Measurements from ENCODE around the gene ZNF319.
"Not testable (repeated sequence)": the region's sequence is repeated elsewhere in the genome, so short reads cannot be mapped to it uniquely, and the experiment has no call there.

Gene ZNF319

GRCh38 chr16:57996406-57997175 lies 3.9 kb downstream of the ZNF319 start:
- no peak for DNase-seq

DNA sequence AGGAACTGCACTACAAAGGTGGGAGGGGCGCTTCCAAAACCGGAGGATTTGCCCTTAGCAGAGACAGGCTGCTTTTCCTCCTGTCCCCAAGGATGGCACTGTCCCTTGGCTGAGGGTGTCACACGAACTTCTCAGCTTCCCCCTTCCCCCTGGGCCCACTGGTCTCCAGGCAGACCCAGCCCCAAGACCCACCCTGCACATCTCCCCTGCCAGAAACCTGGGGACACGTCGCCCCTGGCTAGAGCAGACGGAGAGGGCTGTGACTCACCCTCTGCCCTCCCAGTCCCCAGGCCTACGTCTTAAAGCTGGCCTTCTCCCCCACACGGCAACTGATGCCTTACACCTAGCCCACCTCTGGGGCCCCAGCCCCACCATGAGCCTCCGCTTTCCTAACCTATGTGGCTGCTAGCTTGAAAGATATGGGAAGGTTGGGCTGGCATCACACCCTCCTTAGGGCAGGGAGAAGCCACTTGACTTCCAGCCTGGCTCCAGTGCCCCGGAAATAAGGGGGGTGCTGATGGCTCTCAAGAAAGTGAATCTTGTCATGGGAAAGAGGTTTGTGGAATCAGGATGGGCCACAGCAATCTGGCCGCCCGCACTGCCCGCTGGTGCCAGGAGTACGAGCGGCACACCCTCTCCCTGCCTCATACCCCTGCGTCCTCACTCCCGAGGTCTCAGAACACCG lies 4.6 kb downstream of the ZNF319 start:
- no peak for DNase-seq

GRCh38 chr16:57994778-57995177 lies 5.7 kb downstream of the ZNF319 start:
- no peak for DNase-seq

DNA sequence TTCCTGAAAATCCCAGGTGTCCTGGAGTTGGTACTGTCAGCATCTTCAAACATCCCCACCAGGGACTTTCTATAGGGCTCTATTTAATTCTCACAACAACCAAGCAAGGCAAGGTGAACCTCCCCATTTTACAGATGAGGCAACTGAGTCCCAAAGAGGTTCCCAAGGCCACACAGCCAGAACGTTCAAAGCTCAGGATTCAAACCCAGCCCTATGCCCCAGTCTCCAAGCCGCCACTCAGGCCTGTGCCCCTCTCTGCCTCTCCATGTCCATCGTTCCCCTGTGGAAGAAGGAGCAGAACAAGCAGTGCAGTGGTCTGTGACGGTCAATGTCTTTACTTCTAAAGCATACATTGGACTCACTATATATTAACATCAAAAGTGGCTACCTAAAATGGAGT lies 6.1 kb downstream of the ZNF319 start:
- DNase-seq, result no peak

GRCh38 chr16:57993897-57994296 lies 6.6 kb downstream of the ZNF319 start:
- no peak for DNase-seq

DNA sequence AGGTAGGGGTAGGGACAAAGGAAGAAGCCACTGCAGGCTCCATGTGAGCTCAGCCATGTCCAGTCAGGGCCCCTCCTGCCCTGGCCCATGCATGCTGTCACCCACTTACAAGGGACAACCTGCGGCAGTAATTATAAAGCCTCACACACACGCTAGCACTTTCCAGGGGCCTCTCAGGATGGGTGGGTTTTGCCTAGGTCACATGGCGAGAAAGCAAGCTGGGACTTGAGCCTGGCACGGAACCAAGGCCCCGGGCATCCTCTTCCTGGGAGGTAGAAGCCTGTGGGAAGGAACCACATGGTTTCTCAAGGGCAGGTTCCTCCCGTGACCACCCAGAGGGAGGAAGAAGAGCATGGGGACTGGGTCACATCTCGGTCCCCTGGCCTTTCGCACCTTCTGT lies 7.0 kb downstream of the ZNF319 start:
- DNase-seq, result no peak

DNA sequence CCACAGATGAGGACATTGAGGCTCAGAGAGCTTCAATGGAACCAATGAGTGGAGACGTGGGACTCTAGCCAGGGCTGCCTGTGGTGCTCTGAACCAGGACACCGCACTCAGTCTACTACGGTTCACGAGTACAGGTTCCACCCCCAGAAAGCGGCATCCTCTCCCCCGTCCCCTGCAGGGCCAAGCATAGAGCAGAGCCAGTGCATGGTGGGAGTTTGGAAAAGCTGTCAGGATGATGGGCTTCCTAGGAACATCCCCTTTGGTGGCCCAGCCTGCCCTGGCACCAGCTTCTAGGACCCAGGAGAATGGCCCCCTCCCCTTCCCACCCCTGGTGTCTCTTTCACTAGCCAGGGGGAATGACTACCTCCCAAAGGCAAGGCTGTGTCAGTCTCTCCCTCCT lies 8.4 kb downstream of the ZNF319 start:
- DNase-seq, result no peak

- DNase-seq, result no peak
Observed at GRCh38 chr16:57991551-57992059, 8.9 kb downstream of the ZNF319 start.

DNA sequence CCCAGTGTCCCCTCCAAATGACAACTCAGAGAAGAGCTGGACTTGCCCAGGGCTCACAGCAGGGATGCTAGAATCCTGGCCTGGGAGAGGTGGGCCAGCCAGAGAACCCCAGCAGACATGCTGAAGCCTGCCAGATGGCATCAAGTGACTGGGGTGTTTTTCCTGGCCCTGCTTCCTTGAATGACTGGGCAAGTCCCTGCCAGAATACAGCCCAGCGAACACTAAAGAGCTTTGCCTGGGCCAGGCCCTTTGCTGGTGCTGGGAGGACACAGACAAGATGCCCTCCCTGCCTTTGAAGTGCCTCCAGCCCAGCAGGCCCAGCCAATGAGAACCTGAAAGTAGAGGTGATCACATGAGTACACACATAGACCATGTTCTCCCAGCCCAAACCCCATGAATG lies 11.5 kb downstream of the ZNF319 start:
- DNase-seq, result no peak

DNA sequence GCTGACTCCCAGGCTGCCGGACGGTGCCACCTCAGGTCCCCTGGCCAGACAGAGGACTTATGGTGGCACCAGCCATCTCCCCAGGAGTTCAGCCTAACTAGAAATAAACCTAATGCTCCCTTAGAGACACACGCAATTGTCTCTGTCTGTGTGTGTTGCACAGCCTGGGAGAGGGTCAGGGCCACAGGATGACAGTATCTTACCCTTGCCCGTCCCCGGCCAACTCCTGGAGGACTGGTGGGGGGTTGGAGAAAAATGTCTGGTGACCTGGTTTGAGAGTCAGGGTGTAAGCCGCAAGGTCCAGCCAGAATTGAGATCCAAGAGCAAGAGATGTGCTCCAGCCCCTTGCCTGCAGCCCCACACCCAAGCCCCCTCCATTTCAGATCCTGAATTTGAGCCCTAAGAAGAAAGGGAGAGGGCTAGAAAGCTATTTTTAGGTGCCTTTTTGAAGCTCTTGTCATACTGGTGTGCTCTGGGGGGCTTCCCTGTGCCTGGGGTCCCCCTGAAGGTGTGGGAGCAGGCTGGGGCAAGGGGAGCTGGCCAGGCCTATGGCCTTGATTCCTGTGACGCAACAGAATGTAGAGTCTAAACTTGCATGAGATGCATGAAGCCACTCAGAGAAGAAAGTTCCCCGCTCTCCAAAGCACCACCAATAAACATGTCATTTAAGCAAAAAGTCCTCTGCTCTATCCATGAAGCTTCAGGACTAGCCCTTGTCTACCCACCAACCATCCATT lies 12.9 kb downstream of the ZNF319 start:
- DNase-seq, result no peak

DNA sequence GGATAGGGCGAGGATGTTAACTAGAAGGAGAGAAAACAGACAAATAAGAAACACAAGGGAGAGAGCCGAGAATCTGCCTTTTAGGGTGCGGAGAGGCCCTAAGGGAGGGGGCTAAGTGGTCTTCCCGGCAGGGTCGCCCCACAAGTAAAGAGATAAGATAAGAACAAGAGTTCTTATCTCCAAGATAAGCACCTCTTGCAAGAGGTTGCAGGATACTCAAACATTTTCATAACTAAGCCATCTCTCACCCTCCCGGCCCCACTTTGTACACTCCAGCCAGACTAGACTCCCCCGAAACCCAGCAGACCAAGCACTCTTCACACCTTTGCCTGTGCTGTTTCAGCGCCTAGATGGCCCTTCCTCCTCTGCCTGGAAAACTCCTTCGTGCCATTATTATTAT lies 14.3 kb downstream of the ZNF319 start:
- no peak for DNase-seq

DNA sequence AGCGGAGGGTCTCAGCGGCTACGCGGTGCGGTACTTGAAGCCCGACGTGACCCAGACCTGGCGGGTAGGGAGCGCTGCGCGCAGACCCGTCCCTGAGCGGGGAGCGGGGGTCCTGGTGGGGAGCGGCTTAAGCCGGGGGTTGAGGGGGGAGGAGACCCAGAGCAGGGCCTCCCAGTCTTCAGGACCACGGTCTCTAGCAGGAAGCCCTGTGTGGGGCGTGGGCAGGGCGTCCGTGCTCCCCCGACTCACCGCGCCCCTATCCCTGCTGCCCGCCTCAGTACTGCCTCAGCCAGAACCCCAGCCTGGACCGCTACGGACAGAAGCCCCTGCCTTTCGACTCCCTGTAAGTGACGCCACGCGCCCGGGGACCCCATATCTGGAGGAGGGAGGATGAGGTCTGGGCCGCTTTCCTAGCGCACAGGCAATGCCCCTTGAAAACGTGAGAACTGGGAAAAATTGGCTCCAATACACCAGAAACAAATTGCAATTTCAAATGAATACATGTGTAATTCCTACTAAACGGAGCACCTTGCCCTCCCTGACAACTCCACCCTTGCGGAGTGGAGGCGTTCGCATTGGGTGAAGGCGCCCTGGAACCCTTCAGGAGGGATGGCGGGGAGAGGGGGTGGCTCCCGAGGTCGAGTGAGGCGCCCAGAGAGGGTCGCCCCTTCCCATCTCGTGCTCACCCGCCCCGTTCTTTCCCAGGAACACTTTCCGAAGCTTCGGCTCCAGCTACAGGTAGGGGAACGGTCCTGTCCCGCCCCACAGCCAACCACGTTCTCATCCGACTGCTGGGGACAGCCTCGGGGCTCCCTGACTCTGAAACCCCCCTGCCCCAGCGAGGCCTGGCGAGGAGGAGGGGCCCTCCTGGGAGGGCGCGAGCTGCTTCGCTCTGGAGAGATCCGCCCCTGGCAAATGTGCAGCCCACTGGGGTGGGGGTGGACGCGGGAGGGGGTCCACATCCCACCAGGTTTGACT lies 15.0 kb downstream of the ZNF319 start:
- no peak for DNase-seq

- no peak for DNase-seq
Observed at GRCh38 chr16:57984443-57985203, 15.8 kb downstream of the ZNF319 start.

GRCh38 chr16:57982385-57982784 lies 18.1 kb downstream of the ZNF319 start:
- DNase-seq, result no peak

GRCh38 chr16:57981636-57982035 lies 18.8 kb downstream of the ZNF319 start:
- no peak for DNase-seq

- DNase-seq, result no peak
Observed at GRCh38 chr16:57979006-57979585, 21.4 kb downstream of the ZNF319 start.

DNA sequence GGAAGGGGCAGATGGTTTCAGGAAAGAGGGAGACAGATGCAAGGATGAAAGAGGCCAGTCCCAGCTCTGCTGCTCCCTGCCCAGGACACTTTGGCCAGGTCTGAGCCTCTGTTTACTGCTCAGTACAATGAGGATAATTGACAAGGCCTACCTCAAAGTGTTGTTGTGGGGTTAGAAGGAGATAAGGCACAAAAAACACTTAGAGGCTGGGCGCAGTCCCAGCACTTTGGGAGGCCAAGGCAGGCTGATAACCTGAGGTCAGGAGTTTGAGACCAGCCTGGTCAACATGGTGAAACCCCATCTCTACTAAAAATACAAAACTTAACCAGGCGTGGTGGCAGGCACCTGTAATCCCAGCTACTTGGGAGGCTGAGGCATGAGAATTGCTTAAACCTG lies 22.4 kb downstream of the ZNF319 start:
- DNase-seq, result not testable (repeated sequence)

GRCh38 chr16:57977418-57978069 lies 22.9 kb downstream of the ZNF319 start:
- no peak for DNase-seq

- DNase-seq, result no peak
Observed at GRCh38 chr16:57976331-57976796, 24.1 kb downstream of the ZNF319 start.

GRCh38 chr16:57972306-57972705 lies 28.2 kb downstream of the ZNF319 start:
- no peak for DNase-seq

DNA sequence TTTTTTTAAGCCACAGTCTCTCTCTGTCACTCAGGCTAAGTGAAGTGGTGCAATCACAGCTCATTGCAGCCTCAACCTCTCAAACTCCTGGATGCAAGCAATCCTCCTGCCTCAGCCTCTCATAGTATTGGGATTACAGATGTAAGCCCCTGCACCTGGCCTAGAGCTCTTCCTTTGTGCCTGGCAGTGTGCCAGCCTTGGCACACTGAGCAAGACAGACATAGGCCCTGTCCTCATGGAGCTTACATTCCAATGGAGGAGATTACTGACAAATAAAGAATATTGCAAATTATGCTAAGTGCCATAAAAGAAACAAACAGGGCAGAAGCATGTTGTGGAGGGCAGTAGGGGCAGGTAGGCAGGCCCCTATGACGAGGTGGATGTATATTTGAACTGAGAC lies 28.6 kb downstream of the ZNF319 start:
- no peak for DNase-seq

Measured in NCI-H1436 (cell line).